Endothelial cell of umbilical vein (primary cell): ENCODE measurements around the gene PDE6C. TPM values are rescaled to one million over a fixed set of nuclear protein-coding genes. Genes with fewer than 3 reads are reported as not detected.

Experiments used
- BruUV-seq: library from RNA; stranded (reverse); fragments of 400-500 nt; replicated peaks from 2 replicates; lab custom pipeline; 2021; lab: Mats Ljungman, UMichigan
- CTCF ChIA-PET: fragments of 300-600, 350-600 bp; sonication (Branson Sonifier 250); formaldehyde crosslinking; loops from one replicate; lab custom pipeline; 2021; ENCODE audit warnings: antibody characterized with exemption, inconsistent platforms; lab: Charles Lee
- POLR2A ChIA-PET: fragments of 300-600, 350-600 bp; sonication (Branson Sonifier 250); formaldehyde crosslinking; loops from one replicate; lab custom pipeline; 2021; ENCODE audit warnings: antibody characterized with exemption, inconsistent platforms; lab: Charles Lee
- DNase-seq: peaks from one replicate; pipeline ENCODE4 v3.0.0-alpha.2; 2011; ENCODE audit warnings: low read depth, low spot score
- FAIRE-seq: peaks from 2 replicates; lab custom pipeline; 2011; peaks lifted over from hg19 to GRCh38; lab: Jason Lieb, UNC
- H2AFZ ChIP-seq: 2 replicates; pipeline ENCODE4 v1.6.0; 2012; ENCODE audit warnings: low read depth, low read length, control low read depth, inconsistent platforms
- H3K27ac ChIP-seq: 2 replicates; pipeline ENCODE4 v1.5.1; 2011; ENCODE audit warnings: low read depth, mild to moderate bottlenecking, control low read depth, low read length, moderate library complexity; ENCODE audit not compliant: insufficient read depth
- H3K27me3 ChIP-seq, 2 experiments: 2 replicates each; pipeline versions ENCODE4 v1.6.0 to v1.6.1; 2011; ENCODE audit warnings: low read length in 2 of 2, mixed read lengths in 1 of 2; ENCODE audit not compliant: control insufficient read depth in 2 of 2, insufficient read depth in 2 of 2
- H3K36me3 ChIP-seq, 2 experiments: 2 replicates in 1 of 2; 3 replicates in 1 of 2; pipeline ENCODE4 v1.5.1; 2011; ENCODE audit warnings: low read length in 2 of 2, mild to moderate bottlenecking in 1 of 2, moderate library complexity in 1 of 2; ENCODE audit not compliant: control insufficient read depth in 2 of 2, insufficient read depth in 2 of 2; ENCODE audit errors: extremely low read depth in 1 of 2
- H3K4me1 ChIP-seq: 3 replicates; pipeline ENCODE4 v1.5.1; 2011; ENCODE audit warnings: mild to moderate bottlenecking, low read length; ENCODE audit not compliant: control insufficient read depth, insufficient read depth; ENCODE audit errors: extremely low read depth
- H3K4me2 ChIP-seq: 2 replicates; pipeline ENCODE4 v1.6.1; 2011; ENCODE audit warnings: low read length, control low read depth, mixed read lengths; ENCODE audit not compliant: insufficient read depth
- H3K4me3 ChIP-seq, 3 experiments: fragments of 200-600 bp in 1 of 3; sonication (generic), shearing (Covaris generic) in 1 of 3; replicated peaks in 1 of 3; 2 replicates each; pipeline ENCODE4 v1.5.1; 2011 to 2016; ENCODE audit warnings: control low read depth in 3 of 3, low read length in 3 of 3, mild to moderate bottlenecking in 2 of 3, inconsistent platforms in 1 of 3, low read depth in 1 of 3, moderate library complexity in 1 of 3; ENCODE audit not compliant: insufficient read depth in 1 of 3
- H3K79me2 ChIP-seq: 2 replicates; pipeline ENCODE4 v1.6.0; 2012; ENCODE audit warnings: low read length, inconsistent platforms; ENCODE audit not compliant: control insufficient read depth, insufficient read depth
- H3K9ac ChIP-seq: replicated peaks from 2 replicates; pipeline ENCODE3; 2011; ENCODE audit warnings: low read length, control low read depth; ENCODE audit not compliant: insufficient read depth; ENCODE audit errors: extremely low read depth
- H3K9me1 ChIP-seq: replicated peaks from 3 replicates; pipeline ENCODE4 v1.6.0; 2011; ENCODE audit warnings: mild to moderate bottlenecking, low read length; ENCODE audit not compliant: control insufficient read depth, insufficient read depth; ENCODE audit errors: extremely low read depth
- H3K9me3 ChIP-seq: replicated peaks from 2 replicates; pipeline ENCODE4 v1.5.1; 2012; ENCODE audit warnings: low read length, inconsistent platforms; ENCODE audit not compliant: control insufficient read depth, insufficient read depth
- H4K20me1 ChIP-seq: replicated peaks from 2 replicates; pipeline ENCODE3; 2011; ENCODE audit warnings: mild to moderate bottlenecking, low read length; ENCODE audit not compliant: control insufficient read depth, insufficient read depth; ENCODE audit errors: extremely low read depth
- CTCF ChIP-seq, 2 donors: IDR thresholded peaks; 1 replicate in 1 of 2; 2 replicates in 1 of 2; pipeline ENCODE4 v1.5.1; 2011; ENCODE audit warnings: low read length in 2 of 2, mild to moderate bottlenecking in 2 of 2, moderate library complexity in 2 of 2, control low read depth in 1 of 2, inconsistent platforms in 1 of 2, low read depth in 1 of 2; ENCODE audit not compliant: insufficient read depth in 1 of 2; ENCODE audit errors: extremely low read depth in 1 of 2
- EZH2 ChIP-seq: IDR thresholded peaks from 2 replicates; pipeline ENCODE4 v1.6.1; 2012; ENCODE audit warnings: borderline replicate concordance, low read depth, mild to moderate bottlenecking, moderate library complexity, low read length, inconsistent platforms; ENCODE audit not compliant: severe bottlenecking
- FOS ChIP-seq: IDR thresholded peaks from 2 replicates; pipeline ENCODE4 v1.6.1; 2011; ENCODE audit warnings: mild to moderate bottlenecking, low read length, moderate library complexity, borderline replicate concordance; ENCODE audit not compliant: insufficient read depth
- GATA2 ChIP-seq: IDR thresholded peaks from 2 replicates; pipeline ENCODE4 v1.7.0; 2011; ENCODE audit warnings: low read depth, mild to moderate bottlenecking, moderate library complexity, mixed read lengths, low read length; ENCODE audit not compliant: insufficient read length, insufficient read depth
- JUN ChIP-seq: IDR thresholded peaks from 2 replicates; pipeline ENCODE4 v1.6.1; 2011; ENCODE audit warnings: borderline replicate concordance, low read depth; ENCODE audit not compliant: insufficient read length, insufficient read depth
- MAX ChIP-seq: IDR thresholded peaks from 2 replicates; pipeline ENCODE4 v1.6.1; 2011; ENCODE audit not compliant: insufficient read depth, insufficient read length
- MYC ChIP-seq: IDR thresholded peaks from one replicate; pipeline ENCODE4 v1.6.1; 2011; ENCODE audit warnings: mild to moderate bottlenecking, low read depth, low read length
- POLR2A ChIP-seq: IDR thresholded peaks from 2 replicates; pipeline ENCODE4 v1.6.1; 2012; ENCODE audit warnings: low read depth, mild to moderate bottlenecking, control low read depth, low read length
- POLR2AphosphoS5 ChIP-seq: IDR thresholded peaks from 2 replicates; pipeline ENCODE4 v1.6.1; 2012; ENCODE audit warnings: low read depth, mild to moderate bottlenecking, control low read depth, low read length, moderate library complexity; ENCODE audit not compliant: insufficient read depth
- dilution Hi-C: fragments of 300-500 bp; cut with MboI; formaldehyde crosslinking; loops from one replicate; pipeline ENCODE4 v1.15.0; 2019; ENCODE audit warnings: low sequenced_read_pairs; ENCODE audit not compliant: extremely low pct_ligation_motif_present
- intact Hi-C: fragments of 100-400 bp; cut with micrococcal nuclease; formaldehyde crosslinking; loops from one replicate; pipeline ENCODE4 v1.10.0; 2022
- polyA plus RNA-seq, 4 experiments: library from polyadenylated mRNA; depleted of rRNA in 3 of 4; stranded (reverse) in 3 of 4; unstranded in 1 of 4; fragments of >200 nt; gene quantifications; 2 replicates each; pipeline versions ENCODE4 v1.2.1 to v1.2.3, GENCODE V29; 2011 to 2012; ENCODE audit warnings: missing spikeins in 1 of 4
- total RNA-seq: library from RNA; stranded (reverse); gene quantifications from 2 replicates; pipeline ENCODE4 v1.2.3, GENCODE V29; 2021

PDE6C gene
- total and polyA plus RNA-seq, 2 donors (not counting 3 experiments of a cell fraction or from before 2014, with no cell fraction given), result not detected

GRCh38 chr10:93702210-93703001, 90.1 kb downstream of the PDE6C start, which contains the start of gene FRA10AC1:
FRA10AC1 (minus strand) TSS chr10:93702592; CDS start chr10:93700106, 2,486 bp downstream.
- Histone ChIP-seq H3K9me1 (no peaks in the 10 kb centered on the region), H3K4me2 (peak within 1 kb of the TSS; percentile 95), H2AFZ (peak within 1 kb of the TSS; percentile 93), H3K4me1 (peaks cover 9% of the 10 kb centered on the region), H3K4me3 (peak within 1 kb of the TSS; percentile 68 to 94 (median 88)), H3K36me3 (peaks cover 5 to 8% of the 10 kb centered on the region in 2 experiments), H3K27me3 (peaks cover 0 to 4% of the 10 kb centered on the region in 2 experiments), H4K20me1 (no peaks in the 10 kb centered on the region), H3K9me3 (no peaks in the 10 kb centered on the region), H3K27ac (peak within 1 kb of the TSS; percentile 74), H3K79me2 (peaks cover 6% of the 10 kb centered on the region), H3K9ac (peak within 1 kb of the TSS; percentile 94)
- peak; percentile 91 for DNase-seq
- TSS peak; percentile 89 for BruUV-seq
- POLR2A ChIA-PET, result interaction anchor here (0.7 to 1.6 kb wide), 3 partner anchors 20 to 512 kb away, joined by 3 to 5 read pairs (median 4); no protein-coding TSS in a partner anchor
- dilution Hi-C loops (no loop called here), intact Hi-C loops (loop anchor here (1.0 to 10.0 kb wide), 3 partner anchors 114 to 842 kb away; partner anchors contain the start of gene HELLS)
- no peak for TF ChIP-seq GATA2
- peak; percentile 79 for TF ChIP-seq MYC
- TF ChIP-seq FOS, result peak; percentile 12
- no peak for TF ChIP-seq EZH2
- TF ChIP-seq CTCF (IDR thresholded peaks at IDR 0.05; ENCODE audit: extremely low read depth in 1 of 2, insufficient read depth in 1 of 2, low read depth in 1 of 2, low read length in 2 of 2), result peak; percentile 12 to 21
- TF ChIP-seq JUN, result no peak
- peak; percentile 89 for TF ChIP-seq POLR2AphosphoS5
- peak; percentile 90 for TF ChIP-seq MAX
- no peak for TF ChIP-seq POLR2A
- CTCF ChIA-PET, result interaction anchor here (0.7 to 1.8 kb wide), 13 partner anchors 10 to 618 kb away, joined by 3 to 11 read pairs (median 4); no protein-coding TSS in a partner anchor
- FAIRE-seq, result peak; percentile 70
